WERI-Rb-1 (cell line): ENCODE data around the gene SYCP2.

Experiments
- DNase-seq: peaks from one replicate; pipeline ENCODE4 v3.0.0-alpha.2; 2020
- H3K27ac ChIP-seq: fragments of 250-450 bp; sonication (Bioruptor Pico); 2 replicates; pipeline ENCODE4 v1.5.1; 2020; ENCODE audit warnings: mild to moderate bottlenecking, moderate library complexity
- H3K27me3 ChIP-seq: fragments of 250-450 bp; sonication (Bioruptor Pico); 2 replicates; pipeline ENCODE4 v1.5.1; 2021; ENCODE audit warnings: mild to moderate bottlenecking, low read depth, moderate library complexity; ENCODE audit not compliant: insufficient read depth, severe bottlenecking
- H3K36me3 ChIP-seq: fragments of 250-450 bp; sonication (Bioruptor Pico); 2 replicates; pipeline ENCODE4 v1.5.1; 2020; ENCODE audit warnings: mild to moderate bottlenecking, moderate library complexity
- H3K4me3 ChIP-seq: 2 replicates; pipeline ENCODE4 v1.5.1; 2011; ENCODE audit warnings: low read depth, mild to moderate bottlenecking, control low read depth, low read length
- H3K9me3 ChIP-seq: fragments of 250-450 bp; sonication (Bioruptor Pico); 2 replicates; pipeline ENCODE4 v1.5.1; 2021; ENCODE audit warnings: mild to moderate bottlenecking, moderate library complexity; ENCODE audit not compliant: severe bottlenecking
- CTCF ChIP-seq: IDR thresholded peaks from 2 replicates; pipeline ENCODE4 v1.5.1; 2011; ENCODE audit warnings: low read depth, mild to moderate bottlenecking, control low read depth, inconsistent platforms, low read length

SYCP2 gene

GRCh38 chr20:59839400-59839799 is 94.0 kb downstream of the SYCP2 start:
- TF ChIP-seq CTCF = no peak
- no peak overlapping the region for H3K27ac ChIP-seq
- no peak for DNase-seq
- no peaks in the 10 kb centered on the region for H3K9me3 ChIP-seq
- no peak overlapping the region for H3K4me3 ChIP-seq
- H3K36me3 ChIP-seq = no peaks in the 10 kb centered on the region
- peaks cover 96% of the 10 kb centered on the region for H3K27me3 ChIP-seq

GRCh38 chr20:59837623-59838394 is 95.6 kb downstream of the SYCP2 start:
- Histone ChIP-seq H3K36me3 (no peaks in the 10 kb centered on the region), H3K27ac (no peak overlapping the region), H3K9me3 (no peaks in the 10 kb centered on the region), H3K27me3 (peaks cover 99% of the 10 kb centered on the region), H3K4me3 (no peak overlapping the region)
- no peak for TF ChIP-seq CTCF
- no peak for DNase-seq

- Histone ChIP-seq H3K4me3 (no peak overlapping the region), H3K9me3 (no peaks in the 10 kb centered on the region), H3K36me3 (no peaks in the 10 kb centered on the region), H3K27me3 (peaks cover 99% of the 10 kb centered on the region), H3K27ac (no peak overlapping the region)
- DNase-seq = no peak
- TF ChIP-seq CTCF = no peak
Observed at GRCh38 chr20:59836767-59837166, 96.7 kb downstream of the SYCP2 start.

GRCh38 chr20:59835448-59836395 is 97.7 kb downstream of the SYCP2 start:
- Histone ChIP-seq H3K27ac (no peak overlapping the region), H3K4me3 (no peak overlapping the region), H3K27me3 (peaks cover 97% of the 10 kb centered on the region), H3K36me3 (no peaks in the 10 kb centered on the region), H3K9me3 (no peaks in the 10 kb centered on the region)
- no peak for DNase-seq
- no peak for TF ChIP-seq CTCF

GRCh38 chr20:59835057-59835447 is 98.4 kb downstream of the SYCP2 start:
- DNase-seq = no peak
- no peak overlapping the region for H3K4me3 ChIP-seq
- no peak overlapping the region for H3K27ac ChIP-seq
- TF ChIP-seq CTCF = no peak
- no peaks in the 10 kb centered on the region for H3K9me3 ChIP-seq
- peaks cover 98% of the 10 kb centered on the region for H3K27me3 ChIP-seq
- no peaks in the 10 kb centered on the region for H3K36me3 ChIP-seq
